Neural cell (in vitro differentiated cells): Measurements from ENCODE around the gene CXCL5. TPM values are rescaled to one million over a fixed set of nuclear protein-coding genes. Genes with fewer than 3 reads are reported as not detected.
"Not testable (repeated sequence)": the region's sequence is repeated elsewhere in the genome, so short reads cannot be mapped to it uniquely, and the experiment has no call there.

Experiments
- H2AFZ ChIP-seq: fragments of 200-600, 300-800 bp; sonication (generic), shearing (Covaris generic); 2 replicates; pipeline ENCODE4 v1.6.0; 2014; ENCODE audit warnings: low read depth, mild to moderate bottlenecking, antibody characterized with exemption, low read length, moderate library complexity
- H3F3A ChIP-seq: fragments of 200-600 bp; shearing (Covaris generic); 2 replicates; pipeline ENCODE4 v1.6.1; 2016; ENCODE audit warnings: mild to moderate bottlenecking, moderate library complexity, mixed read lengths, antibody characterized with exemption, low read length; ENCODE audit not compliant: insufficient read depth, poor library complexity, severe bottlenecking
- H3K27ac ChIP-seq: fragments of 200-600, 300-800 bp; sonication (generic), shearing (Covaris generic); 2 replicates; pipeline ENCODE4 v1.5.1; 2014; ENCODE audit warnings: mild to moderate bottlenecking, low read length, moderate library complexity
- H3K27me3 ChIP-seq: fragments of 300-800, 200-600 bp; sonication (generic), shearing (Covaris generic); 2 replicates; pipeline ENCODE4 v1.6.0; 2014; ENCODE audit warnings: mild to moderate bottlenecking, low read depth, low read length, moderate library complexity; ENCODE audit not compliant: insufficient read depth
- H3K36me3 ChIP-seq: fragments of 300-800, 200-600 bp; sonication (generic), shearing (Covaris generic); 2 replicates; pipeline ENCODE4 v1.5.1; 2014; ENCODE audit warnings: mild to moderate bottlenecking, antibody characterized with exemption, low read length, moderate library complexity; ENCODE audit not compliant: insufficient read depth
- H3K4me2 ChIP-seq: fragments of 300-800, 200-600 bp; sonication (generic), shearing (Covaris generic); 2 replicates; pipeline ENCODE4 v1.6.0; 2014; ENCODE audit warnings: mild to moderate bottlenecking, low read length
- H3K4me3 ChIP-seq: fragments of 300-800, 200-600 bp; sonication (generic), shearing (Covaris generic); 2 replicates; pipeline ENCODE4 v1.5.1; 2014; ENCODE audit warnings: mild to moderate bottlenecking, low read length, moderate library complexity
- H3K79me2 ChIP-seq: fragments of 200-600 bp; shearing (Covaris generic); replicated peaks from 2 replicates; pipeline ENCODE4 v1.6.0; 2014; ENCODE audit warnings: mild to moderate bottlenecking, low read length, moderate library complexity; ENCODE audit not compliant: insufficient read depth
- H3K9ac ChIP-seq: fragments of 300-800, 200-600 bp; sonication (generic), shearing (Covaris generic); 2 replicates; pipeline ENCODE4 v1.6.1; 2016; ENCODE audit warnings: mild to moderate bottlenecking, low read length, mixed read lengths
- H3K9me2 ChIP-seq: fragments of 200-600 bp; shearing (Covaris generic); 2 replicates; pipeline ENCODE4 v1.6.1; 2016; ENCODE audit warnings: mild to moderate bottlenecking, low read length, mixed read lengths; ENCODE audit not compliant: insufficient read depth
- H3K9me3 ChIP-seq: fragments of 200-600, 300-800 bp; sonication (generic), shearing (Covaris generic); 2 replicates; pipeline ENCODE4 v1.6.1; 2016; ENCODE audit warnings: mild to moderate bottlenecking, mixed run types, low read length, moderate library complexity, mixed read lengths
- H4K20me1 ChIP-seq: fragments of 200-600 bp; shearing (Covaris generic); 2 replicates; pipeline ENCODE4 v1.6.1; 2016; ENCODE audit warnings: mild to moderate bottlenecking, mixed run types; ENCODE audit not compliant: insufficient read depth
- CTCF ChIP-seq: fragments of 450-650 bp; IDR thresholded peaks from 2 replicates; pipeline ENCODE4 v1.5.1; 2014; ENCODE audit warnings: antibody characterized with exemption, mild to moderate bottlenecking, moderate library complexity; ENCODE audit not compliant: poor library complexity, severe bottlenecking
- EP300 ChIP-seq: fragments of 450-650 bp; conservative IDR thresholded peaks from 2 replicates; pipeline ENCODE4 v1.6.1; 2014; ENCODE audit warnings: antibody characterized with exemption, mild to moderate bottlenecking, moderate library complexity; ENCODE audit not compliant: poor library complexity, severe bottlenecking
- EZH2 ChIP-seq: fragments of 200-600, 300-800 bp; shearing (Covaris generic), sonication (generic); IDR thresholded peaks from 2 replicates; pipeline ENCODE4 v1.6.1; 2014; ENCODE audit warnings: antibody characterized with exemption, low read length, borderline replicate concordance, mild to moderate bottlenecking; ENCODE audit not compliant: insufficient read depth, poor library complexity, severe bottlenecking
- MXI1 ChIP-seq: fragments of 450-650 bp; conservative IDR thresholded peaks from 2 replicates; pipeline ENCODE4 v1.6.1; 2014; ENCODE audit warnings: antibody characterized with exemption, mild to moderate bottlenecking; ENCODE audit not compliant: poor library complexity, severe bottlenecking
- POLR2AphosphoS5 ChIP-seq: IDR thresholded peaks from 2 replicates; pipeline ENCODE4 v1.6.1; 2012
- RAD21 ChIP-seq: fragments of 450-650 bp; conservative IDR thresholded peaks from 2 replicates; pipeline ENCODE4 v1.6.1; 2014; ENCODE audit warnings: antibody characterized with exemption, mild to moderate bottlenecking, moderate library complexity
- REST ChIP-seq: IDR thresholded peaks from 2 replicates; pipeline ENCODE4 v1.6.1; 2012; ENCODE audit warnings: borderline replicate concordance
- SMC3 ChIP-seq: fragments of 450-650 bp; conservative IDR thresholded peaks from 2 replicates; pipeline ENCODE4 v1.6.1; 2014; ENCODE audit warnings: antibody characterized with exemption, mild to moderate bottlenecking, moderate library complexity; ENCODE audit not compliant: poor library complexity
- TAF1 ChIP-seq: IDR thresholded peaks from 2 replicates; pipeline ENCODE4 v1.6.1; 2012; ENCODE audit warnings: low read depth
- polyA plus RNA-seq: library from polyadenylated mRNA; depleted of rRNA; stranded (reverse); fragments of >200 nt; gene quantifications from 2 replicates; pipeline ENCODE4 v1.2.3, GENCODE V29; 2014

The CXCL5 gene
- polyA plus RNA-seq, 1 donor from 2014 or later = not detected

DNA sequence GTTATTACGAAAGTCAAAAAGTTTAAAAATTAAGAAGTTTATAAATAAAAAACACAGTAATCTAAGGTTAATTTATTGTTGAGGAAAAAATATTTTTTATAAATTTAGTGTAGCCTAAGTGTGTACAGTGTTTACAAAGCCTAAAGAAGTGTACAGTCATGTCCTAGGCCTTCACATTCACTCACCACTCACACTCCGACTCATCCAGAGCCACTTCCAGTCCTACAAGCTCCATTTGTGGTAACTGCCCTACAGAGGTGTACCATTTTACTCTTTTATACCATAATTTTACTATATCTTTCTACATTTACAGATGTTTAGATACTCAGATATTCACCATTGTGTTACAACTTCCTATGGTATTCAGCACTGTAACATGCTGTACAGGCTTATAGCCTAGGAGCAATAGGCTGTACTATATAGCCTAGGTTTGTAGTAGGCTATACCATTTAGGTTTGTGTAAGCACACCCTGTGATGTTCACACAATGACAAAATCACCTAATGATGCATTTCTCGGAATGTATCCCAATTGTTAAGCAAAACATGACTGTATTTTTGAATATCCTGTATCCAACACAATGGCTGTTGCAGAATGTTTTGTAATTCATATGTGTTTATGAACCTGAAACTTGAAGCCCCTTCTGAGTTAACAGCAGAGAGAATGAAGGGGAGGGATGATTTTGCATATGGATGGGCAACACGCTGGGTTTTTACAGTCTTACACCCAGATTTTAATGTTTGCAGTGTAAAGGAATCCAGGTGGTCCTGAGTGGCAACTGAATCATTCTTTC, 13.5 kb downstream of the CXCL5 start:
- Histone ChIP-seq H3K36me3 (no peaks in the 10 kb centered on the region), H3K9me3 (no peaks in the 10 kb centered on the region), H3K9me2 (no peaks in the 10 kb centered on the region), H4K20me1 (no peaks in the 10 kb centered on the region), H3K27me3 (no peaks in the 10 kb centered on the region), H3F3A (no peaks in the 10 kb centered on the region), H3K79me2 (no peaks in the 10 kb centered on the region), H3K4me2 (no peak overlapping the region), H2AFZ (no peak overlapping the region), H3K27ac (no peak overlapping the region), H3K4me3 (no peak overlapping the region), H3K9ac (no peak overlapping the region)
- no peak for TF ChIP-seq EZH2
- no peak for TF ChIP-seq TAF1
- no peak for TF ChIP-seq RAD21
- TF ChIP-seq SMC3 = no peak
- TF ChIP-seq CTCF = no peak
- TF ChIP-seq EP300 = no peak
- TF ChIP-seq MXI1 = no peak
- no peak for TF ChIP-seq POLR2AphosphoS5
- TF ChIP-seq REST = no peak

- not testable (repeated sequence) for H3K36me3 ChIP-seq, H2AFZ ChIP-seq, H3F3A ChIP-seq, H4K20me1 ChIP-seq, H3K9me3 ChIP-seq, H3K9me2 ChIP-seq, H3K27me3 ChIP-seq, H3K27ac ChIP-seq, H3K9ac ChIP-seq, H3K4me2 ChIP-seq, H3K4me3 ChIP-seq, H3K79me2 ChIP-seq
Measured at GRCh38 chr4:73981175-73981574, 17.3 kb downstream of the CXCL5 start.
